ENCODE results near the gene CNGA4. TPM values are rescaled to one million over a fixed set of nuclear protein-coding genes. Genes with fewer than 3 reads are reported as not detected.
A peak's percentile ranks its signal among the peaks of the same experiment; 100 is the strongest.

CNGA4 gene
- total RNA-seq, 2 experiments from 2014 or later: 0.16 to 0.29 TPM

GRCh38 chr11:6205366-6205765, 33.5 kb upstream of the CNGA4 start, which contains the start of gene C11orf42:
TSS of gene C11orf42 (plus strand) at chr11:6205557. CDS start at chr11:6205616, 59 bp downstream.
- H3K27me3 Mint-ChIP-seq (ENCODE audit: low read depth): no peaks in the 10 kb centered on the region
- H3K36me3 Mint-ChIP-seq (ENCODE audit: low read depth): peaks cover 18% of the 10 kb centered on the region
- no peak within 1 kb of the TSS for H3K27ac Mint-ChIP-seq
- CTCF ChIA-PET: no interaction called here
- POLR2A ChIA-PET: interaction anchor here (2.0 kb wide), 1 partner anchor 30 kb away, joined by 5 read pairs; no protein-coding TSS in a partner anchor
- peaks cover 37% of the 10 kb centered on the region for H3K4me1 Mint-ChIP-seq (ENCODE audit: low read depth)
- H3K9me3 Mint-ChIP-seq (ENCODE audit: insufficient read depth): no peaks in the 10 kb centered on the region
- DNase-seq (no peak), ATAC-seq (no peak)
- no peak within 1 kb of the TSS for H3K4me3 Mint-ChIP-seq

GRCh38 chr11:6206456-6207180, 32.3 kb upstream of the CNGA4 start:
- Mint-ChIP-seq H3K9me3 (ENCODE audit: insufficient read depth) (no peaks in the 10 kb centered on the region), H3K27me3 (ENCODE audit: low read depth) (no peaks in the 10 kb centered on the region), H3K36me3 (ENCODE audit: low read depth) (peaks cover 22% of the 10 kb centered on the region), H3K4me3 (no peak overlapping the region), H3K4me1 (ENCODE audit: low read depth) (peaks cover 25% of the 10 kb centered on the region), H3K27ac (no peak overlapping the region)
- ATAC-seq (no peak), DNase-seq (no peak)
- POLR2A ChIA-PET: interaction anchor here (0.7 kb wide), 1 partner anchor 11 kb away, joined by 3 read pairs; no protein-coding TSS in a partner anchor
- CTCF ChIA-PET: interaction anchor here (1.0 to 1.5 kb wide), 3 partner anchors 9 to 156 kb away, joined by 3 to 5 read pairs (median 4); no protein-coding TSS in a partner anchor

GRCh38 chr11:6209801-6210200, 29.1 kb upstream of the CNGA4 start:
- ChIA-PET POLR2A (no interaction called here), CTCF (no interaction called here)
- no peaks in the 10 kb centered on the region for H3K4me1 Mint-ChIP-seq (ENCODE audit: low read depth)
- H3K27me3 Mint-ChIP-seq (ENCODE audit: low read depth): no peaks in the 10 kb centered on the region
- no peak overlapping the region for H3K27ac Mint-ChIP-seq
- ATAC-seq (no peak), DNase-seq (no peak)
- H3K9me3 Mint-ChIP-seq (ENCODE audit: insufficient read depth): no peaks in the 10 kb centered on the region
- H3K4me3 Mint-ChIP-seq: no peak overlapping the region
- H3K36me3 Mint-ChIP-seq (ENCODE audit: low read depth): peaks cover 15% of the 10 kb centered on the region

- H3K27me3 Mint-ChIP-seq (ENCODE audit: low read depth): no peaks in the 10 kb centered on the region
- ChIA-PET CTCF (no interaction called here), POLR2A (no interaction called here)
- no peak overlapping the region for H3K27ac Mint-ChIP-seq
- no peaks in the 10 kb centered on the region for H3K4me1 Mint-ChIP-seq (ENCODE audit: low read depth)
- H3K9me3 Mint-ChIP-seq (ENCODE audit: insufficient read depth): no peaks in the 10 kb centered on the region
- ATAC-seq: no peak
- H3K36me3 Mint-ChIP-seq (ENCODE audit: low read depth): peaks cover 15% of the 10 kb centered on the region
- H3K4me3 Mint-ChIP-seq: no peak overlapping the region
- DNase-seq: no peak
Measured at GRCh38 chr11:6210274-6210955, 28.5 kb upstream of the CNGA4 start.

- H3K36me3 Mint-ChIP-seq (ENCODE audit: low read depth): peaks cover 28% of the 10 kb centered on the region
- POLR2A ChIA-PET: no interaction called here
- no peak overlapping the region for H3K27ac Mint-ChIP-seq
- CTCF ChIA-PET: no interaction called here
- no peaks in the 10 kb centered on the region for H3K9me3 Mint-ChIP-seq (ENCODE audit: insufficient read depth)
- no peak overlapping the region for H3K4me3 Mint-ChIP-seq
- DNase-seq (no peak), ATAC-seq (no peak)
- peaks cover 5% of the 10 kb centered on the region for H3K4me1 Mint-ChIP-seq (ENCODE audit: low read depth)
- H3K27me3 Mint-ChIP-seq (ENCODE audit: low read depth): no peaks in the 10 kb centered on the region
Measured at GRCh38 chr11:6214530-6214929, 24.4 kb upstream of the CNGA4 start.

- H3K27ac Mint-ChIP-seq: no peak overlapping the region
- no peak overlapping the region for H3K4me3 Mint-ChIP-seq
- H3K27me3 Mint-ChIP-seq (ENCODE audit: low read depth): no peaks in the 10 kb centered on the region
- POLR2A ChIA-PET: interaction anchor here (1.1 kb wide), 1 partner anchor 9 kb away, joined by 3 read pairs; no protein-coding TSS in a partner anchor
- ATAC-seq (no peak), DNase-seq (no peak)
- no peaks in the 10 kb centered on the region for H3K9me3 Mint-ChIP-seq (ENCODE audit: insufficient read depth)
- H3K4me1 Mint-ChIP-seq (ENCODE audit: low read depth): peaks cover 11% of the 10 kb centered on the region
- H3K36me3 Mint-ChIP-seq (ENCODE audit: low read depth): peaks cover 36% of the 10 kb centered on the region
- CTCF ChIA-PET: interaction anchor here (1.4 to 2.1 kb wide), 2 partner anchors 10 to 101 kb away, joined by 4 read pairs; no protein-coding TSS in a partner anchor
Measured at GRCh38 chr11:6216501-6216900, 22.4 kb upstream of the CNGA4 start.

DNA sequence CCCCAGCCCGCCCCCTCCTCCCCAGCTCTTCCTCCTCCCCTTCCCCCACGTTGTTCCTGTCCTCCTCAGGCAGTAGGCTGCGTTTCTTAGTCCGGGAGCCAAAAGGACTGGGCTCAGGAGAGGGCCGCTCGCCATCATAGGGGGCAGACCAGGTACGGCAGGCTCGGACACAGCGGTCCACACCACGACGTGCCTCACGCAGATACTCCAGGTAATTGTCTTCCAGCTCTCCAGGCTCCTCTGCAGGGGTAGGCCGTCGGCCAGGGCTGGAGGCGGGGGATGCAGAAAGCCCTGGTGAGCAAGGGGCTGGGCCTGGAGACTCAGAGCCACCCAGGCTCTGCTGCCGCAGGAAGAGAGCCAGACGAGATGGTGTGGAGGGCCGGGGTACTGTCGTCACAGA, 21.2 kb upstream of the CNGA4 start:
- H3K36me3 Mint-ChIP-seq (ENCODE audit: low read depth): peaks cover 45% of the 10 kb centered on the region
- CTCF ChIA-PET: no interaction called here
- POLR2A ChIA-PET: interaction anchor here (1.1 kb wide), 1 partner anchor 11 kb away, joined by 3 read pairs; no protein-coding TSS in a partner anchor
- no peak overlapping the region for H3K27ac Mint-ChIP-seq
- ATAC-seq (no peak), DNase-seq (no peak)
- no peaks in the 10 kb centered on the region for H3K27me3 Mint-ChIP-seq (ENCODE audit: low read depth)
- H3K4me3 Mint-ChIP-seq: no peak overlapping the region
- H3K9me3 Mint-ChIP-seq (ENCODE audit: insufficient read depth): no peaks in the 10 kb centered on the region
- peaks cover 11% of the 10 kb centered on the region for H3K4me1 Mint-ChIP-seq (ENCODE audit: low read depth)

- Mint-ChIP-seq H3K27ac (peak overlapping the region; percentile 1), H3K36me3 (ENCODE audit: low read depth) (peaks cover 49% of the 10 kb centered on the region), H3K27me3 (ENCODE audit: low read depth) (no peaks in the 10 kb centered on the region), H3K4me3 (no peak overlapping the region), H3K9me3 (ENCODE audit: insufficient read depth) (no peaks in the 10 kb centered on the region), H3K4me1 (ENCODE audit: low read depth) (peaks cover 11% of the 10 kb centered on the region)
- DNase-seq (no peak), ATAC-seq (no peak)
- POLR2A ChIA-PET: no interaction called here
- CTCF ChIA-PET: no interaction called here
Measured at GRCh38 chr11:6219359-6219758, 19.5 kb upstream of the CNGA4 start.

- no peaks in the 10 kb centered on the region for H3K27me3 Mint-ChIP-seq (ENCODE audit: low read depth)
- no peak overlapping the region for H3K27ac Mint-ChIP-seq
- H3K4me3 Mint-ChIP-seq: no peak overlapping the region
- H3K9me3 Mint-ChIP-seq (ENCODE audit: insufficient read depth): no peaks in the 10 kb centered on the region
- POLR2A ChIA-PET: no interaction called here
- no peak for ATAC-seq
- H3K4me1 Mint-ChIP-seq (ENCODE audit: low read depth): peaks cover 23% of the 10 kb centered on the region
- DNase-seq: no peak
- CTCF ChIA-PET: no interaction called here
- peaks cover 37% of the 10 kb centered on the region for H3K36me3 Mint-ChIP-seq (ENCODE audit: low read depth)
Measured at GRCh38 chr11:6223854-6224253, 15.0 kb upstream of the CNGA4 start.

GRCh38 chr11:6224421-6224820, 14.5 kb upstream of the CNGA4 start:
- no peaks in the 10 kb centered on the region for H3K9me3 Mint-ChIP-seq (ENCODE audit: insufficient read depth)
- CTCF ChIA-PET: no interaction called here
- H3K4me1 Mint-ChIP-seq (ENCODE audit: low read depth): peaks cover 23% of the 10 kb centered on the region
- H3K4me3 Mint-ChIP-seq: no peak overlapping the region
- ATAC-seq (no peak), DNase-seq (no peak)
- peaks cover 38% of the 10 kb centered on the region for H3K36me3 Mint-ChIP-seq (ENCODE audit: low read depth)
- POLR2A ChIA-PET: no interaction called here
- no peaks in the 10 kb centered on the region for H3K27me3 Mint-ChIP-seq (ENCODE audit: low read depth)
- H3K27ac Mint-ChIP-seq: no peak overlapping the region

DNA sequence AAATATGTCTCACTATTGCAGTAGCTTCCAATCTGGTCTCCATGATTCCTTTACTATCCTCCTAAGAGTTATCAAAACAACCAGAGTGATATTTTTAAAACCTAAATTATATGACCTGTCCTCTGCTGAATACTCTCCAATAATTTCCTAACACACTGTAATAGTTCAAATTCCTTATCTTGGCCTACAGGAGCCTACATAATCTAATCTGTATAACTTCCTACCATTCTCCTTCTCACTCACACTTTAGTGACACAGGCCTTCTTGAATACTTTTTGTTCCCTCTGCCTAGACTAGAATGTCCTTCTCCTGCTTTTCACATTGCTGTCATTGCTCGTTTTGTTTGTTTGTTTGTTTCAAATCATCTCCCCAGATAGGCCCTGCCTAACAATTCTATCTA, 13.9 kb upstream of the CNGA4 start:
- H3K27me3 Mint-ChIP-seq (ENCODE audit: low read depth): no peaks in the 10 kb centered on the region
- H3K4me1 Mint-ChIP-seq (ENCODE audit: low read depth): peaks cover 23% of the 10 kb centered on the region
- H3K36me3 Mint-ChIP-seq (ENCODE audit: low read depth): peaks cover 38% of the 10 kb centered on the region
- DNase-seq: no peak
- CTCF ChIA-PET: interaction anchor here (0.9 to 1.1 kb wide), 2 partner anchors 27 kb away, joined by 4 read pairs; no protein-coding TSS in a partner anchor
- POLR2A ChIA-PET: no interaction called here
- ATAC-seq: no peak
- H3K27ac Mint-ChIP-seq: no peak overlapping the region
- H3K9me3 Mint-ChIP-seq (ENCODE audit: insufficient read depth): no peaks in the 10 kb centered on the region
- no peak overlapping the region for H3K4me3 Mint-ChIP-seq

DNA sequence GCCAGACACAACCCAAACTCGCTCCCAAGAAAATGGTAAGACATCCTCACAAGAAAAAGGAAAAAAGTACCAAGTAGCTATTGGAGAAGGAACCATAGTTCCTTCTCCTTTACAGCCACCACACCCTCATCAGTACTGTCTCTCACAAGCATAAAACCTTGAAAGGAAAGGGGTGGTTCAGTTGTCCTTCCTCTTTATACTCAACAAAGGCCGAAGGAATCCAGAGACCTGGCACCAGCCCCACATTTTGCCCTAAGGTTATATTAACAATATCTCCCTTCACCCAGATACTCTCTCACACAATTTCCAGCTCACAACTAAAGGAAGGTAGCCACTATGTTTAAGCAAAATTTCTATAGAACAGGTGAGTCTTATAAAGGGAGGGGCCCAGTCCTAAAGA, 13.0 kb upstream of the CNGA4 start:
- ChIA-PET POLR2A (no interaction called here), CTCF (interaction anchor here (0.9 to 1.3 kb wide), 3 partner anchors 25 to 28 kb away, joined by 4 read pairs; no protein-coding TSS in a partner anchor)
- Mint-ChIP-seq H3K9me3 (ENCODE audit: insufficient read depth) (no peaks in the 10 kb centered on the region), H3K4me1 (ENCODE audit: low read depth) (peaks cover 31% of the 10 kb centered on the region), H3K27ac (no peak overlapping the region), H3K27me3 (ENCODE audit: low read depth) (no peaks in the 10 kb centered on the region), H3K4me3 (no peak overlapping the region), H3K36me3 (ENCODE audit: low read depth) (peaks cover 33% of the 10 kb centered on the region)
- ATAC-seq (no peak), DNase-seq (no peak)

Data from activated CD8-positive, alpha-beta T cell treated with anti-CD3 and anti-CD28 coated beads, Interleukin-2, amount 10 ng/mL, durations not matched to agents 7 days and 5 days (primary cell).